ENCODE results near the gene PLSCR1. TPM values are rescaled to one million over a fixed set of nuclear protein-coding genes. Genes with fewer than 3 reads are reported as not detected.

Gene PLSCR1
- total and polyA plus RNA-seq, 2 experiments from 2014 or later, result 62.7 to 78.3 TPM

DNA sequence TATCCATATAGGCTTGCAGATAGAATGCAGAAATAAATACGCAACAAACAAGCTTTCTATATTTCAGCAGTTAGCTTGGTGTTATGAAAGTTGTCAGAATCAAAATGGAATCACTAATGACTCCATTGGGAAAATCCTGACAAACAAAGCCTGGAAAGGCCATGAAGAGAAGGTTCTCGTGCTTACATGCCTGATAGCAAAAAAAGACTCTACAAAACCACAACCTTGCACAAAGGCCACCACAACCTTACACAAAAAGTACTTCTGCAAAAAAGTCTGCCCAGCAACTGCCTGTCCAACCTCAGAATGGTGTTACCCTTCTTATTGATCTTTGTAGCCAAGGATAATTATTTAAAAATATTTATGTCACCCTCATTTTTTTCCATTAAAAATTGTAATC lies 14.4 kb upstream of the PLSCR1 start:
- peaks cover 9% of the 10 kb centered on the region; the same call in 2 of the 3 replicates for H3K36me3 Mint-ChIP-seq (ENCODE audit: low read depth)
- H3K27me3 Mint-ChIP-seq (ENCODE audit: insufficient read depth, low read depth, poor library complexity), result peaks cover 6% of the 10 kb centered on the region
- Histone ChIP-seq H3F3A (replicated peaks; ENCODE audit: low read depth) (no peaks in the 10 kb centered on the region), H4K20me1 (replicated peaks; ENCODE audit: insufficient read depth) (no peaks in the 10 kb centered on the region), H3K36me3 (ENCODE audit: insufficient read depth) (peaks cover 6% of the 10 kb centered on the region; the same call in 1 of the 2 replicates), H3K9me2 (ENCODE audit: insufficient read depth) (peaks cover 18% of the 10 kb centered on the region; the same call in 1 of the 2 replicates), H3K4me2 (no peak overlapping the region), H3K4me1 (ENCODE audit: insufficient read depth) (peaks cover 5% of the 10 kb centered on the region; the same call in 1 of the 2 replicates), H3K79me2 (replicated peaks; ENCODE audit: insufficient read depth) (no peaks in the 10 kb centered on the region), H2AFZ (no peak overlapping the region), H3K27me3 (ENCODE audit: insufficient read depth) (no peaks in the 10 kb centered on the region), H3K4me3 (no peak overlapping the region), H3K27ac (ENCODE audit: low read depth) (no peak overlapping the region)
- H3K9me3 Mint-ChIP-seq, result peaks cover 12% of the 10 kb centered on the region; the same call in 2 of the 3 replicates
- TF ChIP-seq ZNF331 (CRISPR knock-in tag; IDR thresholded peaks at IDR 0.05; ENCODE audit: low read depth), result no peak
- TF ChIP-seq, protein P1, sequence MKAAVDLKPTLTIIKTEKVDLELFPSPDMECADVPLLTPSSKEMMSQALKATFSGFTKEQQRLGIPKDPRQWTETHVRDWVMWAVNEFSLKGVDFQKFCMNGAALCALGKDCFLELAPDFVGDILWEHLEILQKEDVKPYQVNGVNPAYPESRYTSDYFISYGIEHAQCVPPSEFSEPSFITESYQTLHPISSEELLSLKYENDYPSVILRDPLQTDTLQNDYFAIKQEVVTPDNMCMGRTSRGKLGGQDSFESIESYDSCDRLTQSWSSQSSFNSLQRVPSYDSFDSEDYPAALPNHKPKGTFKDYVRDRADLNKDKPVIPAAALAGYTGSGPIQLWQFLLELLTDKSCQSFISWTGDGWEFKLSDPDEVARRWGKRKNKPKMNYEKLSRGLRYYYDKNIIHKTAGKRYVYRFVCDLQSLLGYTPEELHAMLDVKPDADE (IDR thresholded peaks at IDR 0.05), result no peak
- TF ChIP-seq, protein P2, sequence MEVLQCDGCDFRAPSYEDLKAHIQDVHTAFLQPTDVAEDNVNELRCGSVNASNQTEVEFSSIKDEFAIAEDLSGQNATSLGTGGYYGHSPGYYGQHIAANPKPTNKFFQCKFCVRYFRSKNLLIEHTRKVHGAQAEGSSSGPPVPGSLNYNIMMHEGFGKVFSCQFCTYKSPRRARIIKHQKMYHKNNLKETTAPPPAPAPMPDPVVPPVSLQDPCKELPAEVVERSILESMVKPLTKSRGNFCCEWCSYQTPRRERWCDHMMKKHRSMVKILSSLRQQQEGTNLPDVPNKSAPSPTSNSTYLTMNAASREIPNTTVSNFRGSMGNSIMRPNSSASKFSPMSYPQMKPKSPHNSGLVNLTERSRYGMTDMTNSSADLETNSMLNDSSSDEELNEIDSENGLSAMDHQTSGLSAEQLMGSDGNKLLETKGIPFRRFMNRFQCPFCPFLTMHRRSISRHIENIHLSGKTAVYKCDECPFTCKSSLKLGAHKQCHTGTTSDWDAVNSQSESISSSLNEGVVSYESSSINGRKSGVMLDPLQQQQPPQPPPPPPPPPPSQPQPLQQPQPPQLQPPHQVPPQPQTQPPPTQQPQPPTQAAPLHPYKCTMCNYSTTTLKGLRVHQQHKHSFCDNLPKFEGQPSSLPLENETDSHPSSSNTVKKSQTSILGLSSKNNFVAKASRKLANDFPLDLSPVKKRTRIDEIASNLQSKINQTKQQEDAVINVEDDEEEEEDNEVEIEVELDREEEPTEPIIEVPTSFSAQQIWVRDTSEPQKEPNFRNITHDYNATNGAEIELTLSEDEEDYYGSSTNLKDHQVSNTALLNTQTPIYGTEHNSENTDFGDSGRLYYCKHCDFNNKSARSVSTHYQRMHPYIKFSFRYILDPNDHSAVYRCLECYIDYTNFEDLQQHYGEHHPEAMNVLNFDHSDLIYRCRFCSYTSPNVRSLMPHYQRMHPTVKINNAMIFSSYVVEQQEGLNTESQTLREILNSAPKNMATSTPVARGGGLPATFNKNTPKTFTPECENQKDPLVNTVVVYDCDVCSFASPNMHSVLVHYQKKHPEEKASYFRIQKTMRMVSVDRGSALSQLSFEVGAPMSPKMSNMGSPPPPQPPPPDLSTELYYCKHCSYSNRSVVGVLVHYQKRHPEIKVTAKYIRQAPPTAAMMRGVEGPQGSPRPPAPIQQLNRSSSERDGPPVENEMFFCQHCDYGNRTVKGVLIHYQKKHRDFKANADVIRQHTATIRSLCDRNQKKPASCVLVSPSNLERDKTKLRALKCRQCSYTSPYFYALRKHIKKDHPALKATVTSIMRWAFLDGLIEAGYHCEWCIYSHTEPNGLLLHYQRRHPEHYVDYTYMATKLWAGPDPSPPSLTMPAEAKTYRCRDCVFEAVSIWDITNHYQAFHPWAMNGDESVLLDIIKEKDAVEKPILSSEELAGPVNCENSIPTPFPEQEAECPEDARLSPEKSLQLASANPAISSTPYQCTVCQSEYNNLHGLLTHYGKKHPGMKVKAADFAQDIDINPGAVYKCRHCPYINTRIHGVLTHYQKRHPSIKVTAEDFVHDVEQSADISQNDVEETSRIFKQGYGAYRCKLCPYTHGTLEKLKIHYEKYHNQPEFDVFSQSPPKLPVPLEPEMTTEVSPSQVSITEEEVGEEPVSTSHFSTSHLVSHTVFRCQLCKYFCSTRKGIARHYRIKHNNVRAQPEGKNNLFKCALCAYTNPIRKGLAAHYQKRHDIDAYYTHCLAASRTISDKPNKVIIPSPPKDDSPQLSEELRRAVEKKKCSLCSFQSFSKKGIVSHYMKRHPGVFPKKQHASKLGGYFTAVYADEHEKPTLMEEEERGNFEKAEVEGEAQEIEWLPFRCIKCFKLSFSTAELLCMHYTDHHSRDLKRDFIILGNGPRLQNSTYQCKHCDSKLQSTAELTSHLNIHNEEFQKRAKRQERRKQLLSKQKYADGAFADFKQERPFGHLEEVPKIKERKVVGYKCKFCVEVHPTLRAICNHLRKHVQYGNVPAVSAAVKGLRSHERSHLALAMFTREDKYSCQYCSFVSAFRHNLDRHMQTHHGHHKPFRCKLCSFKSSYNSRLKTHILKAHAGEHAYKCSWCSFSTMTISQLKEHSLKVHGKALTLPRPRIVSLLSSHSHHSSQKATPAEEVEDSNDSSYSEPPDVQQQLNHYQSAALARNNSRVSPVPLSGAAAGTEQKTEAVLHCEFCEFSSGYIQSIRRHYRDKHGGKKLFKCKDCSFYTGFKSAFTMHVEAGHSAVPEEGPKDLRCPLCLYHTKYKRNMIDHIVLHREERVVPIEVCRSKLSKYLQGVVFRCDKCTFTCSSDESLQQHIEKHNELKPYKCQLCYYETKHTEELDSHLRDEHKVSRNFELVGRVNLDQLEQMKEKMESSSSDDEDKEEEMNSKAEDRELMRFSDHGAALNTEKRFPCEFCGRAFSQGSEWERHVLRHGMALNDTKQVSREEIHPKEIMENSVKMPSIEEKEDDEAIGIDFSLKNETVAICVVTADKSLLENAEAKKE (CRISPR knock-in tag; IDR thresholded peaks at IDR 0.05), result no peak
- TF ChIP-seq, protein P3, sequence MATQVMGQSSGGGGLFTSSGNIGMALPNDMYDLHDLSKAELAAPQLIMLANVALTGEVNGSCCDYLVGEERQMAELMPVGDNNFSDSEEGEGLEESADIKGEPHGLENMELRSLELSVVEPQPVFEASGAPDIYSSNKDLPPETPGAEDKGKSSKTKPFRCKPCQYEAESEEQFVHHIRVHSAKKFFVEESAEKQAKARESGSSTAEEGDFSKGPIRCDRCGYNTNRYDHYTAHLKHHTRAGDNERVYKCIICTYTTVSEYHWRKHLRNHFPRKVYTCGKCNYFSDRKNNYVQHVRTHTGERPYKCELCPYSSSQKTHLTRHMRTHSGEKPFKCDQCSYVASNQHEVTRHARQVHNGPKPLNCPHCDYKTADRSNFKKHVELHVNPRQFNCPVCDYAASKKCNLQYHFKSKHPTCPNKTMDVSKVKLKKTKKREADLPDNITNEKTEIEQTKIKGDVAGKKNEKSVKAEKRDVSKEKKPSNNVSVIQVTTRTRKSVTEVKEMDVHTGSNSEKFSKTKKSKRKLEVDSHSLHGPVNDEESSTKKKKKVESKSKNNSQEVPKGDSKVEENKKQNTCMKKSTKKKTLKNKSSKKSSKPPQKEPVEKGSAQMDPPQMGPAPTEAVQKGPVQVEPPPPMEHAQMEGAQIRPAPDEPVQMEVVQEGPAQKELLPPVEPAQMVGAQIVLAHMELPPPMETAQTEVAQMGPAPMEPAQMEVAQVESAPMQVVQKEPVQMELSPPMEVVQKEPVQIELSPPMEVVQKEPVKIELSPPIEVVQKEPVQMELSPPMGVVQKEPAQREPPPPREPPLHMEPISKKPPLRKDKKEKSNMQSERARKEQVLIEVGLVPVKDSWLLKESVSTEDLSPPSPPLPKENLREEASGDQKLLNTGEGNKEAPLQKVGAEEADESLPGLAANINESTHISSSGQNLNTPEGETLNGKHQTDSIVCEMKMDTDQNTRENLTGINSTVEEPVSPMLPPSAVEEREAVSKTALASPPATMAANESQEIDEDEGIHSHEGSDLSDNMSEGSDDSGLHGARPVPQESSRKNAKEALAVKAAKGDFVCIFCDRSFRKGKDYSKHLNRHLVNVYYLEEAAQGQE (IDR thresholded peaks at IDR 0.05; ENCODE audit: unreplicated experiment), result no peak
- TF ChIP-seq STAT1 (IDR thresholded peaks at IDR 0.05; ENCODE audit: unreplicated experiment), result no peak
- TF ChIP-seq EZH2phosphoT487 (IDR thresholded peaks at IDR 0.05; ENCODE audit: unreplicated experiment), result no peak
- TF ChIP-seq POLR2AphosphoS5 (IDR thresholded peaks at IDR 0.05; ENCODE audit: low read depth), result no peak
- TF ChIP-seq JUNB (IDR thresholded peaks at IDR 0.05; ENCODE audit: unreplicated experiment), result no peak
- TF ChIP-seq ZNF114 (CRISPR knock-in tag; IDR thresholded peaks at IDR 0.05), result no peak
- TF ChIP-seq CREB1 (CRISPR knock-in tag; IDR thresholded peaks at IDR 0.05; ENCODE audit: low read depth), result no peak
- TF ChIP-seq EZH2 (IDR thresholded peaks at IDR 0.05; ENCODE audit: low read depth, unreplicated experiment), result no peak
- no peak for TF ChIP-seq NANOG (IDR thresholded peaks at IDR 0.05; ENCODE audit: borderline replicate concordance)
- TF ChIP-seq, protein P4, sequence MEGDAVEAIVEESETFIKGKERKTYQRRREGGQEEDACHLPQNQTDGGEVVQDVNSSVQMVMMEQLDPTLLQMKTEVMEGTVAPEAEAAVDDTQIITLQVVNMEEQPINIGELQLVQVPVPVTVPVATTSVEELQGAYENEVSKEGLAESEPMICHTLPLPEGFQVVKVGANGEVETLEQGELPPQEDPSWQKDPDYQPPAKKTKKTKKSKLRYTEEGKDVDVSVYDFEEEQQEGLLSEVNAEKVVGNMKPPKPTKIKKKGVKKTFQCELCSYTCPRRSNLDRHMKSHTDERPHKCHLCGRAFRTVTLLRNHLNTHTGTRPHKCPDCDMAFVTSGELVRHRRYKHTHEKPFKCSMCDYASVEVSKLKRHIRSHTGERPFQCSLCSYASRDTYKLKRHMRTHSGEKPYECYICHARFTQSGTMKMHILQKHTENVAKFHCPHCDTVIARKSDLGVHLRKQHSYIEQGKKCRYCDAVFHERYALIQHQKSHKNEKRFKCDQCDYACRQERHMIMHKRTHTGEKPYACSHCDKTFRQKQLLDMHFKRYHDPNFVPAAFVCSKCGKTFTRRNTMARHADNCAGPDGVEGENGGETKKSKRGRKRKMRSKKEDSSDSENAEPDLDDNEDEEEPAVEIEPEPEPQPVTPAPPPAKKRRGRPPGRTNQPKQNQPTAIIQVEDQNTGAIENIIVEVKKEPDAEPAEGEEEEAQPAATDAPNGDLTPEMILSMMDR (conservative IDR thresholded peaks at IDR 0.05; ENCODE audit: low read depth in 2 of 2), result no peak
- DNase-seq (ENCODE audit: low spot score), result no peak
- no peak overlapping the region for H3K27ac Mint-ChIP-seq
- ATAC-seq, result no peak
- peaks cover 4% of the 10 kb centered on the region; the same call in 2 of the 3 replicates for H3K4me1 Mint-ChIP-seq
- no peak overlapping the region for H3K4me3 Mint-ChIP-seq
